Pancreas (tissue), 10 donors: Measurements from ENCODE around the gene ELP5. TPM values are rescaled to one million over a fixed set of nuclear protein-coding genes. Genes with fewer than 3 reads are reported as not detected.

ENCODE experiments used
- ATAC-seq, 4 donors: fragments of 200-7000 bp; cut with Tn5 transposase; one replicate each; pipeline versions ENCODE4 v1.8.0 to v1.9.1; 2020; ENCODE audit warnings: mild to moderate bottlenecking in 4 of 4, moderate library complexity in 4 of 4
- DNase-seq, 6 donors: peaks; one replicate each; pipeline ENCODE4 v3.0.0-alpha.2; 2020
- FAIRE-seq: peaks from 2 replicates; lab custom pipeline; 2012; peaks lifted over from hg19 to GRCh38; lab: Jason Lieb, UNC
- H3K27ac ChIP-seq, 4 donors: fragments of 200-600 bp; sonication (generic); 1 replicate in 3 of 4; 2 replicates in 1 of 4; pipeline versions ENCODE4 v1.5.0 to v1.8.0; 2020
- H3K27me3 ChIP-seq, 4 donors: fragments of 200-600 bp; one replicate each; pipeline ENCODE4 v1.8.0; 2021
- H3K36me3 ChIP-seq, 3 donors: fragments of 200-600 bp; sonication (generic) in 1 of 3; one replicate each; pipeline versions ENCODE4 v1.5.0 to v1.8.0; 2020 to 2021
- H3K4me1 ChIP-seq, 3 donors: fragments of 200-600 bp; one replicate each; pipeline ENCODE4 v1.8.0; 2021
- H3K4me3 ChIP-seq, 4 donors: fragments of 200-600 bp; sonication (generic) in 2 of 4; one replicate each; pipeline versions ENCODE4 v1.5.0 to v1.8.0; 2020 to 2021
- H3K9me3 ChIP-seq, 4 donors: fragments of 200-600 bp; one replicate each; pipeline ENCODE4 v1.8.0; 2021
- CTCF ChIP-seq, 4 donors: fragments of 200-600 bp; sonication (generic) in 3 of 4; IDR thresholded peaks; one replicate each; pipeline versions ENCODE4 v1.5.0 to v1.8.0; 2021; ENCODE audit warnings: antibody characterized with exemption in 4 of 4
- WGBS, 2 donors: extraction: QIAGEN DNeasy Blood & Tissue Kit; methylation state at CpG; one replicate each; pipeline ENCODE4 v1.1.7; 2013; 5-methylcytosine and 5-hydroxymethylcytosine counted together
- intact Hi-C, 3 donors: fragments of 100-400 bp; cut with DNase I; formaldehyde crosslinking; loops; one replicate each; pipeline versions ENCODE4 v1.11.1 to v1.14.2; 2022
- polyA plus RNA-seq, 2 donors: library from polyadenylated mRNA; stranded (reverse); fragments of 200-250 nt; gene quantifications; one replicate each; pipeline ENCODE4 v1.2.3, GENCODE V29; 2013
- total RNA-seq, 6 donors: library from RNA; stranded (reverse); fragmentation: NEBNext Ultra II Directional in 4 of 6; extraction: Animal tissue kit (Norgen Biotek cat#: 25700) in 4 of 6; gene quantifications; one replicate each; pipeline versions ENCODE4 v1.2.1 to v1.2.4, GENCODE V29; 2021 to 2023
- donor health status: healthy with polysubstance abuse.
- donor health status: DM: no; HTN: no; CAD: no; lungs with moderate emphysema.
- donor health status: DM: no; HTN: no; CAD: no.
- donor health status: control.
- donor health status: control.
- donor health status: Bipolar disorder and iron deficiency.
- donor health status: DM: yes; HTN: yes; CAD: no.
- donor health status: DM: no; HTN: no; CAD: no.
- donor health status: DM: no; HTN: no; CAD: no.
- donor health status: DM: yes; HTN: yes; CAD: no.

Gene ELP5
- total and polyA plus RNA-seq, 8 donors, result 11.7 to 41.1 (median 19.5) TPM

- DNase-seq (peak in 2 of 6 donors; percentile 38 to 48), ATAC-seq (no peak), FAIRE-seq (no peak)
- no peak overlapping the region for H3K27ac ChIP-seq
- peaks cover 11 to 26% (median 16%) of the 10 kb centered on the region in 3 donors for H3K36me3 ChIP-seq
- no peaks in the 10 kb centered on the region for H3K9me3 ChIP-seq
- no peak for TF ChIP-seq CTCF (IDR thresholded peaks at IDR 0.05)
- intact Hi-C loops, result no loop called here
- no peaks in the 10 kb centered on the region for H3K27me3 ChIP-seq
- H3K4me3 ChIP-seq, result no peak overlapping the region
- 76 to 95% methylated on average over 5 to 6 of the region's 6 CpGs for WGBS, 2 donors
- peaks cover 12 to 25% (median 14%) of the 10 kb centered on the region in 3 donors for H3K4me1 ChIP-seq
Measured at GRCh38 chr17:7218758-7219157, 33.3 kb upstream of the ELP5 start.

GRCh38 chr17:7219229-7219811 lies 32.7 kb upstream of the ELP5 start:
- Histone ChIP-seq H3K27ac (peak overlapping the region; percentile 97 to 100 (median 100)), H3K27me3 (no peaks in the 10 kb centered on the region), H3K4me3 (peak overlapping the region; percentile 45 to 100 (median 94)), H3K9me3 (no peaks in the 10 kb centered on the region), H3K36me3 (peaks cover 11 to 32% (median 16%) of the 10 kb centered on the region in 3 donors), H3K4me1 (peaks cover 12 to 25% (median 14%) of the 10 kb centered on the region in 3 donors)
- intact Hi-C loops, result no loop called here
- no peak for ATAC-seq
- no peak for DNase-seq
- 17 to 18% methylated on average over 12 of the region's 12 CpGs for WGBS, 2 donors
- TF ChIP-seq CTCF (IDR thresholded peaks at IDR 0.05), result no peak
- no peak for FAIRE-seq

- peak within 1 kb of the TSS; percentile 45 to 100 (median 94) for H3K4me3 ChIP-seq
- DNase-seq (peak; percentile 89 to 97 (median 94)), FAIRE-seq (peak; percentile 29), ATAC-seq (peak; percentile 77 to 84 (median 83))
- H3K4me1 ChIP-seq, result peaks cover 12 to 25% (median 14%) of the 10 kb centered on the region in 3 donors
- H3K27ac ChIP-seq, result peak within 1 kb of the TSS; percentile 97 to 100 (median 100)
- peaks cover 11 to 36% (median 16%) of the 10 kb centered on the region in 3 donors for H3K36me3 ChIP-seq
- intact Hi-C loops, result no loop called here
- 0 to 1% methylated on average over 46 to 63 of the region's 63 CpGs for WGBS, 2 donors
- no peaks in the 10 kb centered on the region for H3K27me3 ChIP-seq
- no peaks in the 10 kb centered on the region for H3K9me3 ChIP-seq
- TF ChIP-seq CTCF (IDR thresholded peaks at IDR 0.05), result no peak
Measured at GRCh38 chr17:7219812-7220592, 32.0 kb upstream of the ELP5 start, which contains the start of the genes ACADVL and DLG4. Gene ACADVL (plus strand): TSS chr17:7219938. CDS start chr17:7219985, 47 bp downstream. Gene DLG4 (minus strand): TSS chr17:7219836.

- Histone ChIP-seq H3K36me3 (peaks cover 11 to 43% (median 16%) of the 10 kb centered on the region in 3 donors), H3K27ac (peak overlapping the region; percentile 97 to 100 (median 100)), H3K27me3 (no peaks in the 10 kb centered on the region), H3K9me3 (no peaks in the 10 kb centered on the region), H3K4me1 (peaks cover 12 to 25% (median 14%) of the 10 kb centered on the region in 3 donors), H3K4me3 (peak overlapping the region; percentile 45 to 100 (median 94))
- FAIRE-seq, result no peak
- no peak for TF ChIP-seq CTCF (IDR thresholded peaks at IDR 0.05)
- intact Hi-C loops, result no loop called here
- DNase-seq, result peak in 5 of 6 donors; percentile 67 to 87 (median 74)
- WGBS, 2 donors, result 7 to 10% methylated on average over 11 of the region's 11 CpGs
- peak; percentile 20 to 55 (median 43) for ATAC-seq
Measured at GRCh38 chr17:7220593-7221277, 31.3 kb upstream of the ELP5 start.
